A172 (cell line): Measurements from ENCODE around the gene LRMDA. TPM values are rescaled to one million over a fixed set of nuclear protein-coding genes. Genes with fewer than 3 reads are reported as not detected.
"Not testable (repeated sequence)": the region's sequence is repeated elsewhere in the genome, so short reads cannot be mapped to it uniquely, and the experiment has no call there.

Experiments used
- DNase-seq: peaks from one replicate; pipeline ENCODE4 v3.0.0-alpha.2; 2015; ENCODE audit warnings: low spot score
- total RNA-seq: library from RNA; depleted of rRNA; stranded (reverse); fragments of >200 nt; shearing (Covaris generic); gene quantifications from 2 replicates; pipeline ENCODE4 v1.2.3, GENCODE V29; 2014

LRMDA gene
- total RNA-seq, 1 experiment from 2014 or later, result not detected

- DNase-seq, result no peak
Measured at GRCh38 chr10:76466836-76467503, 1035.5 kb downstream of the LRMDA start.

GRCh38 chr10:76469675-76470074, 1038.3 kb downstream of the LRMDA start:
- DNase-seq, result no peak

GRCh38 chr10:76479103-76479790, 1047.8 kb downstream of the LRMDA start:
- DNase-seq, result no peak

- no peak for DNase-seq
Measured at GRCh38 chr10:76481178-76481577, 1049.8 kb downstream of the LRMDA start.

- no peak for DNase-seq
Measured at GRCh38 chr10:76487582-76487981, 1056.2 kb downstream of the LRMDA start.

GRCh38 chr10:76488602-76489001, 1057.2 kb downstream of the LRMDA start:
- no peak for DNase-seq

- DNase-seq, result no peak
Measured at GRCh38 chr10:76491216-76491615, 1059.8 kb downstream of the LRMDA start.

GRCh38 chr10:76492026-76492425, 1060.6 kb downstream of the LRMDA start:
- peak; percentile 85 for DNase-seq

- DNase-seq, result no peak
Measured at GRCh38 chr10:76492678-76493472, 1061.5 kb downstream of the LRMDA start.

- DNase-seq, result no peak
Measured at GRCh38 chr10:76497666-76498065, 1066.2 kb downstream of the LRMDA start.

- DNase-seq, result no peak
Measured at GRCh38 chr10:76504823-76505222, 1073.4 kb downstream of the LRMDA start.

GRCh38 chr10:76509446-76509845, 1078.0 kb downstream of the LRMDA start:
- DNase-seq, result no peak

GRCh38 chr10:76514321-76514720, 1082.9 kb downstream of the LRMDA start:
- DNase-seq, result no peak

GRCh38 chr10:76514869-76515268, 1083.4 kb downstream of the LRMDA start:
- DNase-seq, result no peak

- DNase-seq, result no peak
Measured at GRCh38 chr10:76522547-76522946, 1091.1 kb downstream of the LRMDA start.

GRCh38 chr10:76523246-76523645, 1091.8 kb downstream of the LRMDA start:
- no peak for DNase-seq

GRCh38 chr10:76523791-76524351, 1092.4 kb downstream of the LRMDA start:
- no peak for DNase-seq

GRCh38 chr10:76526833-76527232, 1095.4 kb downstream of the LRMDA start:
- not testable (repeated sequence) for DNase-seq

GRCh38 chr10:76540331-76540730, 1108.9 kb downstream of the LRMDA start:
- no peak for DNase-seq

GRCh38 chr10:76540786-76541185, 1109.4 kb downstream of the LRMDA start:
- no peak for DNase-seq

- DNase-seq, result no peak
Measured at GRCh38 chr10:76541852-76542251, 1110.4 kb downstream of the LRMDA start.

GRCh38 chr10:76542307-76542930, 1111.0 kb downstream of the LRMDA start:
- DNase-seq, result no peak
